CD4-positive, alpha-beta memory T cell (primary cell): ENCODE data around the gene ARHGEF19. TPM values are rescaled to one million over a fixed set of nuclear protein-coding genes. Genes with fewer than 3 reads are reported as not detected.

Source experiments
- CTCF ChIA-PET: fragments of 350-600 bp; sonication (Branson Sonifier 250); formaldehyde crosslinking; loops from one replicate; lab custom pipeline; 2021; ENCODE audit warnings: inconsistent platforms; ENCODE audit not compliant: partially characterized antibody; lab: Charles Lee
- POLR2A ChIA-PET: fragments of 350-600 bp; sonication (Branson Sonifier 250); formaldehyde crosslinking; loops from one replicate; lab custom pipeline; 2021; ENCODE audit not compliant: partially characterized antibody; lab: Charles Lee
- DNase-seq, 5 donors: peaks; one replicate each; pipeline versions ENCODE4 v3.0.0 to v3.0.0-alpha.2; 2020 to 2022; ENCODE audit warnings: mixed read lengths in 1 of 5
- H3K27ac ChIP-seq: one replicate; pipeline ENCODE4 v1.7.0; 2013; ENCODE audit warnings: low read depth, low read length
- H3K27me3 ChIP-seq: 2 replicates; pipeline ENCODE4 v1.7.0; 2013; ENCODE audit warnings: mild to moderate bottlenecking, low read length, moderate library complexity; ENCODE audit not compliant: insufficient read depth
- H3K36me3 ChIP-seq: 2 replicates; pipeline ENCODE4 v1.7.0; 2013; ENCODE audit warnings: mild to moderate bottlenecking, low read length, moderate library complexity; ENCODE audit not compliant: insufficient read depth
- H3K4me1 ChIP-seq: 2 replicates; pipeline ENCODE4 v1.7.0; 2013; ENCODE audit warnings: mild to moderate bottlenecking, low read length, moderate library complexity; ENCODE audit not compliant: insufficient read depth
- H3K4me3 ChIP-seq, 2 donors: one replicate each; pipeline ENCODE4 v1.7.0; 2013; ENCODE audit warnings: low read length in 2 of 2, mild to moderate bottlenecking in 1 of 2
- H3K9me3 ChIP-seq, 2 donors: one replicate each; pipeline ENCODE4 v1.7.0; 2013; ENCODE audit warnings: low read length in 2 of 2, control low read depth in 1 of 2; ENCODE audit not compliant: control insufficient read depth in 1 of 2
- H3K27ac Mint-ChIP-seq, 7 donors: one replicate each; pipeline ENCODE4 v1.8.0; 2020 to 2021; ENCODE audit warnings: mixed read lengths in 7 of 7, mild to moderate bottlenecking in 6 of 7, inconsistent platforms in 3 of 7, moderate library complexity in 3 of 7
- H3K27me3 Mint-ChIP-seq, 2 donors: one replicate each; pipeline ENCODE4 v1.8.0; 2020 to 2021; ENCODE audit warnings: mixed read lengths in 2 of 2
- H3K36me3 Mint-ChIP-seq, 2 donors: one replicate each; pipeline ENCODE4 v1.8.0; 2020 to 2021; ENCODE audit warnings: mixed read lengths in 2 of 2, inconsistent platforms in 1 of 2, mild to moderate bottlenecking in 1 of 2
- H3K4me1 Mint-ChIP-seq, 4 donors: one replicate each; pipeline ENCODE4 v1.8.0; 2020 to 2021; ENCODE audit warnings: mixed read lengths in 4 of 4, mild to moderate bottlenecking in 1 of 4
- H3K4me3 Mint-ChIP-seq, 8 donors: one replicate each; pipeline ENCODE4 v1.8.0; 2020 to 2021; ENCODE audit warnings: mixed read lengths in 8 of 8, mild to moderate bottlenecking in 7 of 8, moderate library complexity in 6 of 8, inconsistent platforms in 3 of 8
- H3K9me3 Mint-ChIP-seq, 8 donors: one replicate each; pipeline ENCODE4 v1.8.0; 2020 to 2021; ENCODE audit warnings: mixed read lengths in 8 of 8, mild to moderate bottlenecking in 5 of 8, inconsistent platforms in 3 of 8, moderate library complexity in 1 of 8
- intact Hi-C: fragments of 100-400 bp; cut with micrococcal nuclease; formaldehyde crosslinking; loops from one replicate; pipeline ENCODE4 v1.15.1; 2023
- polyA plus RNA-seq, 2 donors: library from polyadenylated mRNA; unstranded; fragments of 300-500 nt; fragmentation: Illumina TruSeq; gene quantifications; one replicate each; pipeline ENCODE4 v1.2.3, GENCODE V29; 2021
- total RNA-seq, 2 experiments: library from RNA; stranded (reverse); gene quantifications; one replicate each; pipeline ENCODE4 v1.2.3, GENCODE V29; 2021

The ARHGEF19 gene
- total and polyA plus RNA-seq, 4 experiments from 2014 or later, result 7.6 to 16.7 (median 12.1) TPM

GRCh38 chr1:16237343-16237830, 24.9 kb upstream of the ARHGEF19 start:
- Mint-ChIP-seq H3K27me3 (no peaks in the 10 kb centered on the region), H3K4me1 (peaks cover 12 to 23% (median 18%) of the 10 kb centered on the region in 4 donors), H3K36me3 (peaks cover 0 to 9% of the 10 kb centered on the region in 2 donors), H3K4me3 (peak overlapping the region; percentile 83 to 97 (median 91)), H3K27ac (peak overlapping the region; percentile 94 to 99 (median 97)), H3K9me3 (peaks cover 0 to 3% (median 0%) of the 10 kb centered on the region in 8 donors)
- DNase-seq, result no peak
- Histone ChIP-seq H3K27ac (peak overlapping the region; percentile 82), H3K4me1 (peaks cover 24% of the 10 kb centered on the region), H3K36me3 (peaks cover 2% of the 10 kb centered on the region), H3K27me3 (no peaks in the 10 kb centered on the region), H3K9me3 (no peaks in the 10 kb centered on the region), H3K4me3 (peak overlapping the region; percentile 44 to 72)
- ChIA-PET CTCF (interaction anchor here (0.8 to 2.7 kb wide), 9 partner anchors 11 to 164 kb away, joined by 3 to 10 read pairs (median 4); partner anchors contain the start of gene FAM131C), POLR2A (interaction anchor here (1.0 to 4.0 kb wide), 5 partner anchors 17 to 159 kb away, joined by 3 to 27 read pairs (median 7); partner anchors contain the start of gene SZRD1)
- intact Hi-C loops, result loop anchor here (1.0 to 2.0 kb wide), 4 partner anchors 20 to 159 kb away; partner anchors contain the start of gene SZRD1

- Histone ChIP-seq H3K9me3 (no peaks in the 10 kb centered on the region), H3K36me3 (peaks cover 6% of the 10 kb centered on the region), H3K4me3 (peak within 1 kb of the TSS; percentile 68 to 72), H3K27ac (peak within 1 kb of the TSS; percentile 82), H3K27me3 (no peaks in the 10 kb centered on the region), H3K4me1 (peaks cover 24% of the 10 kb centered on the region)
- DNase-seq, result peak; percentile 93 to 96 (median 94)
- Mint-ChIP-seq H3K9me3 (peaks cover 0 to 3% (median 0%) of the 10 kb centered on the region in 8 donors), H3K27me3 (no peaks in the 10 kb centered on the region), H3K36me3 (peaks cover 0 to 9% of the 10 kb centered on the region in 2 donors), H3K27ac (peak within 1 kb of the TSS; percentile 94 to 99 (median 97)), H3K4me3 (peak within 1 kb of the TSS; percentile 83 to 97 (median 91)), H3K4me1 (peaks cover 12 to 23% (median 18%) of the 10 kb centered on the region in 4 donors)
- ChIA-PET CTCF (interaction anchor here (0.8 to 2.7 kb wide), 7 partner anchors 7 to 164 kb away, joined by 3 to 10 read pairs (median 5); partner anchors contain the start of gene FAM131C), POLR2A (interaction anchor here (0.9 to 4.0 kb wide), 6 partner anchors 17 to 158 kb away, joined by 3 to 27 read pairs (median 6); partner anchors contain the start of genes FBXO42 and SZRD1)
- intact Hi-C loops, result loop anchor here (1.0 to 2.0 kb wide), 4 partner anchors 19 to 158 kb away; partner anchors contain the start of gene SZRD1
Observed at GRCh38 chr1:16236511-16237342, 24.3 kb upstream of the ARHGEF19 start, which contains the start of gene CPLANE2. TSS of gene CPLANE2 (minus strand) at chr1:16237183. CDS start at chr1:16236742, 441 bp downstream.

GRCh38 chr1:16235944-16236510, 23.6 kb upstream of the ARHGEF19 start:
- intact Hi-C loops, result loop anchor here (2.0 kb wide), 2 partner anchors 131 to 157 kb away; partner anchors contain the start of gene SZRD1
- CTCF ChIA-PET, result interaction anchor here (0.7 to 2.7 kb wide), 4 partner anchors 8 to 46 kb away, joined by 3 to 10 read pairs (median 6); no protein-coding TSS in a partner anchor

GRCh38 chr1:16235347-16235746, 22.9 kb upstream of the ARHGEF19 start:
- H3K27me3 Mint-ChIP-seq, result no peaks in the 10 kb centered on the region
- no peak overlapping the region for H3K4me3 ChIP-seq
- H3K27ac ChIP-seq, result no peak overlapping the region
- CTCF ChIA-PET, result interaction anchor here (0.7 to 2.0 kb wide), 4 partner anchors 9 to 157 kb away, joined by 3 to 9 read pairs (median 4); no protein-coding TSS in a partner anchor
- POLR2A ChIA-PET, result interaction anchor here (0.6 to 4.0 kb wide), 4 partner anchors 19 to 120 kb away, joined by 3 to 27 read pairs (median 4); partner anchors contain the start of gene FBXO42
- peaks cover 6% of the 10 kb centered on the region for H3K36me3 ChIP-seq
- H3K36me3 Mint-ChIP-seq, result peaks cover 0 to 9% of the 10 kb centered on the region in 2 donors
- peaks cover 24% of the 10 kb centered on the region for H3K4me1 ChIP-seq
- no peaks in the 10 kb centered on the region for H3K27me3 ChIP-seq
- intact Hi-C loops, result no loop called here
- H3K9me3 ChIP-seq, result no peaks in the 10 kb centered on the region
- peak overlapping the region in 2 of 7 donors; percentile 52 to 57 for H3K27ac Mint-ChIP-seq
- H3K4me3 Mint-ChIP-seq, result peak overlapping the region in 1 of 8 donors; percentile 62
- no peak for DNase-seq
- peaks cover 12 to 23% (median 18%) of the 10 kb centered on the region in 4 donors for H3K4me1 Mint-ChIP-seq
- H3K9me3 Mint-ChIP-seq, result peaks cover 0 to 3% (median 0%) of the 10 kb centered on the region in 8 donors

More at GRCh38 chr1:16235944-16236510, 23.6 kb upstream of the ARHGEF19 start:
- peaks cover 0 to 9% of the 10 kb centered on the region in 2 donors for H3K36me3 Mint-ChIP-seq
- POLR2A ChIA-PET, result interaction anchor here (0.6 to 4.0 kb wide), 5 partner anchors 18 to 119 kb away, joined by 3 to 27 read pairs (median 5); partner anchors contain the start of gene FBXO42
- peaks cover 24% of the 10 kb centered on the region for H3K4me1 ChIP-seq
- peak overlapping the region; percentile 83 to 97 (median 91) for H3K4me3 Mint-ChIP-seq
- no peaks in the 10 kb centered on the region for H3K9me3 ChIP-seq
- H3K27ac Mint-ChIP-seq, result peak overlapping the region; percentile 94 to 99 (median 97)
- H3K27ac ChIP-seq, result peak overlapping the region; percentile 82
- peak overlapping the region; percentile 68 to 72 for H3K4me3 ChIP-seq
- DNase-seq, result peak; percentile 44 to 76 (median 54)
- no peaks in the 10 kb centered on the region for H3K27me3 ChIP-seq
- peaks cover 6% of the 10 kb centered on the region for H3K36me3 ChIP-seq
- peaks cover 0 to 3% (median 0%) of the 10 kb centered on the region in 8 donors for H3K9me3 Mint-ChIP-seq
- peaks cover 12 to 23% (median 18%) of the 10 kb centered on the region in 4 donors for H3K4me1 Mint-ChIP-seq
- H3K27me3 Mint-ChIP-seq, result no peaks in the 10 kb centered on the region

GRCh38 chr1:16233431-16233830, 21.0 kb upstream of the ARHGEF19 start:
- Histone ChIP-seq H3K36me3 (peaks cover 6% of the 10 kb centered on the region), H3K4me3 (no peak overlapping the region), H3K4me1 (peaks cover 24% of the 10 kb centered on the region), H3K27me3 (no peaks in the 10 kb centered on the region), H3K27ac (no peak overlapping the region), H3K9me3 (no peaks in the 10 kb centered on the region)
- Mint-ChIP-seq H3K27ac (no peak overlapping the region), H3K4me1 (peaks cover 12 to 27% (median 18%) of the 10 kb centered on the region in 4 donors), H3K27me3 (peaks cover 0 to 6% of the 10 kb centered on the region in 2 donors), H3K9me3 (peaks cover 0 to 3% (median 0%) of the 10 kb centered on the region in 8 donors), H3K36me3 (peaks cover 0 to 12% of the 10 kb centered on the region in 2 donors), H3K4me3 (no peak overlapping the region)
- POLR2A ChIA-PET, result interaction anchor here (1.1 kb wide), 1 partner anchor 17 kb away, joined by 4 read pairs; no protein-coding TSS in a partner anchor
- DNase-seq, result no peak
- intact Hi-C loops, result no loop called here
- CTCF ChIA-PET, result interaction anchor here (1.2 to 1.4 kb wide), 3 partner anchors 44 to 154 kb away, joined by 3 to 4 read pairs (median 3); no protein-coding TSS in a partner anchor

- peaks cover 0 to 5% (median 0%) of the 10 kb centered on the region in 8 donors for H3K9me3 Mint-ChIP-seq
- no peaks in the 10 kb centered on the region for H3K27me3 ChIP-seq
- intact Hi-C loops, result no loop called here
- POLR2A ChIA-PET, result interaction anchor here (1.3 kb wide), 1 partner anchor 24 kb away, joined by 4 read pairs; no protein-coding TSS in a partner anchor
- DNase-seq, result no peak
- peaks cover 5 to 13% of the 10 kb centered on the region in 2 donors for H3K27me3 Mint-ChIP-seq
- H3K4me1 Mint-ChIP-seq, result peaks cover 9 to 20% (median 15%) of the 10 kb centered on the region in 4 donors
- no peak overlapping the region for H3K27ac Mint-ChIP-seq
- peaks cover 0 to 13% of the 10 kb centered on the region in 2 donors for H3K36me3 Mint-ChIP-seq
- no peaks in the 10 kb centered on the region for H3K9me3 ChIP-seq
- peaks cover 6% of the 10 kb centered on the region for H3K36me3 ChIP-seq
- no peak overlapping the region for H3K4me3 ChIP-seq
- H3K4me1 ChIP-seq, result peaks cover 16% of the 10 kb centered on the region
- H3K4me3 Mint-ChIP-seq, result no peak overlapping the region
- no peak overlapping the region for H3K27ac ChIP-seq
- CTCF ChIA-PET, result interaction anchor here (0.7 to 1.4 kb wide), 2 partner anchors 10 to 46 kb away, joined by 3 read pairs; no protein-coding TSS in a partner anchor
Observed at GRCh38 chr1:16232316-16232710, 19.9 kb upstream of the ARHGEF19 start.
